HFF-Myc (cell line): ENCODE data around the gene SPDYE16.
"Not testable (repeated sequence)": the region's sequence is repeated elsewhere in the genome, so short reads cannot be mapped to it uniquely, and the experiment has no call there.

Experiments
- DNase-seq: peaks from one replicate; pipeline ENCODE4 v3.0.0-alpha.2; 2011; ENCODE audit warnings: low read depth; ENCODE audit errors: extremely low read depth
- H3K4me3 ChIP-seq: replicated peaks from 2 replicates; pipeline ENCODE4 v1.5.1; 2011; ENCODE audit warnings: low read depth, mild to moderate bottlenecking, control low read depth, low read length

The SPDYE16 gene

DNA sequence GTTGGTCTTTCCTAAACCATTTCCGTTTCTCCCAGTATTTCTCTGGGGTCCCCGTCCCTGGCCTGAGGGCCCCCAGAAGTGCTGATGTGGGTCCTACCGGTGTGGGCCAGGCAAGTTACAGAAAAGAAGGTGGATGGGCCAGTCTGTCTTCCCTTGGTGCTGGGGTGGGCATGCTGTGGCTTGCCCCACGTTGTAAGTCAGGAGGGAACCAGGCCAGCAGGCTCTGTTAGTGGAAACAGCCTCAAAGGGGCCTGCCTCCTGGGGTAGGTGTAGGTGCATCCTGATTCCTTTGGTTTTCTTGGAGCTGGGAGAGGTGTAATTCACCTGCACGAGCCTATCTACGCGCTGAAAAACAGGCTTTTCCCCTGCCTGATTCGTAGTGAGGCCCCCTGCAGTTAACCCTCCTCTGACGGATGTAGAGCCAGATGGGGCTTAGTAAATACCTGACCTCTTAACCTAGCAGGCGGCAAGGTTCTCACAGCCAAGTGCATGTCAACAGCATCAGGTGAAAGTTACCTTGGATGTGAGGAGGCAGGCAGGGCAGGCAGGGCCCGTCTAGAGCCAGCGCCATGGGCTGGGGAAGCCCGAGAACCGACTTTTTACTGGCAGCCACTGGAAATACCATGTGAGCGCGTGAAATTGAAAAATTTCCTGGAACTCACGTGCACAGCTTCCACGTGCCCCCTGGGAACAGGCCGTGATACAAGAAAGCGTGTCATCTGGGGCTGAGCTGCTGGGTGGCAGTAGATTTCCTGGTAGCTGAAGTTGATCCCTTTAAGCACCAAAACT, 57.1 kb downstream of the SPDYE16 start:
- H3K4me3 ChIP-seq, DNase-seq: not testable (repeated sequence)

DNA sequence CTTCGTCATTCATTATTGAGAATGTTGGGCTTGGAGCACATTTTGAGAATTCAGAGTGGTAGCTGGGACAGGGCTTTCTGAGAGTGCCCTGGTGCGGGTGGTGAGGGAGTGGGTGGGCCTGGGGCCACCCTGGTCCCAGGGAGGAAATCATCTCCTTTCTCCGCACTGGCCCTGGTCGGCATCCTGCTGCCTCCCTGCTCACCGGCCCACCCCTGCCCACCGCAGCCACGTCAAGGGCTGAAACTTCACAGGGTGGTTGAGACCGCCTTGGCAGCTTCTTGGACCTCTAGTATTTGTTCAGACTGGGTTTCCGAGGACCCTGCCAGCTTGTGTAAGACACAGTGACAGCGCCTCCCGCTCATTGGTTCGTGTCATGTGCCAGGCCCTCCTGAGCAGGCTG, 58.6 kb downstream of the SPDYE16 start:
- H3K4me3 ChIP-seq, result not testable (repeated sequence)

DNA sequence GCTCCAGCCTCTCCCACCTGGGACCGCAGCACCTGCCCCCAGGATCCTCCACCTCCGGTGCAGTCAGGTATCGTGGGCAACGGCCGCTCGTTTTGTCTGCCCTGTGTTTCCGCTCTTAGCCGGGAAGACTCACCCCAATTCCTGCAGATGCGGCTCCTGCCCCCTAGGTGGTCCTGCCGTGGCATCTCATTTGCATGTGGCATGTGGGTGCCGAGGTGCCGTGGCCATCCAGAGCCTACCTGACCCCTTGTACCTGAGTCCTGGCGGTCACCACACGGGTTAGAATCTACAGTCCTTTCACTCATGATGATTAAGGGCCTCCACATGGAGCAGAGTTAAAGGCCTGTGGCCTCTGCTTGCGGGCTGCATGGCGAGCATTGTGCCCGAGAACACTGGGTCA, 60.0 kb downstream of the SPDYE16 start:
- not testable (repeated sequence) for DNase-seq, H3K4me3 ChIP-seq

More for the DNA sequence above, 58.6 kb downstream of the SPDYE16 start:
- DNase-seq, result not testable (repeated sequence)

DNA sequence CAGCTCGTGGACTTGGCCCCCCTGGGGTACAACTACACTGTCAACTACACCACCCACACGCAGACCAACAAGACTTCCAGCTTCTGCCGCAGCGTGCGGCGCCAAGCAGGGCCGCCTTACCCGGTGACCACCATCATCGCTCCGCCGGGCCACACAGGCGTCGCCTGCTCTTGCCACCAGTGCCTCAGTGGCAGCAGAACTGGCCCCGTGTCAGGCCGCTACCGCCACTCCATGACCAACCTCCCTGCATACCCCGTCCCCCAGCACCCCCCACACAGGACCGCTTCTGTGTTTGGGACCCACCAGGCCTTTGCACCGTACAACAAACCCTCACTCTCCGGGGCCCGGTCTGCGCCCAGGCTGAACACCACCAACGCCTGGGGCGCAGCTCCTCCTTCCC, 60.4 kb downstream of the SPDYE16 start:
- not testable (repeated sequence) for H3K4me3 ChIP-seq, DNase-seq
